Left ventricle myocardium superior (tissue), 1 donor: Measurements from ENCODE around the gene ENGASE. TPM values are rescaled to one million over a fixed set of nuclear protein-coding genes. Genes with fewer than 3 reads are reported as not detected.
"Not testable (repeated sequence)": the region's sequence is repeated elsewhere in the genome, so short reads cannot be mapped to it uniquely, and the experiment has no call there.

Experiments used
- ATAC-seq: fragments of 200-7000 bp; cut with Tn5 transposase; one replicate; pipeline ENCODE4 v1.9.1; 2020; ENCODE audit warnings: mild to moderate bottlenecking, moderate library complexity
- DNase-seq: peaks from one replicate; pipeline ENCODE4 v3.0.0-alpha.2; 2020
- intact Hi-C: fragments of 100-400 bp; cut with micrococcal nuclease; formaldehyde crosslinking; loops from one replicate; pipeline ENCODE4 v1.11.0; 2022
- long read RNA-seq: library from polyadenylated mRNA; unstranded; transcript quantifications from one replicate; pipeline ENCODE4 v2.0.0, GENCODE V29; 2021
- total RNA-seq: library from RNA; stranded (reverse); fragmentation: NEBNext Ultra II Directional; extraction: Animal tissue kit (Norgen Biotek cat#: 25700); gene quantifications from one replicate; pipeline ENCODE4 v1.2.1, GENCODE V29; 2021
- donor health status: DM: no; HTN: yes; CAD: no; lungs with severe emphysema.

ENGASE gene
- 32.8 TPM for total RNA-seq
- long read RNA-seq, transcript ENGASE-205 (14 exons, 2,579 nt): major isoform, 12 of 62 reads
- long read RNA-seq, partial matches to known transcripts: 15 of 62 reads
- long read RNA-seq, other reads (novel, unspliced or antisense): 34 of 62 reads

GRCh38 chr17:79074649-79075445 lies at the start of gene ENGASE:
TSS of gene ENGASE (plus strand) at chr17:79074824. CDS start at chr17:79074945, 121 bp downstream.
- DNase-seq: peak; percentile 99
- intact Hi-C loops: no loop called here

GRCh38 chr17:79024901-79025737 lies 49.5 kb upstream of the ENGASE start:
- peak; percentile 86 for DNase-seq
- intact Hi-C loops: no loop called here
- ATAC-seq: peak; percentile 69

More at GRCh38 chr17:79074649-79075445, at the start of gene ENGASE:
- peak; percentile 98 for ATAC-seq

- peak; percentile 10 for ATAC-seq
- intact Hi-C loops: no loop called here
- DNase-seq: peak; percentile 74
Measured at GRCh38 chr17:79026376-79027273, 48.0 kb upstream of the ENGASE start.

GRCh38 chr17:79027274-79027924 lies 47.2 kb upstream of the ENGASE start:
- intact Hi-C loops: no loop called here
- ATAC-seq: peak; percentile 13
- peak; percentile 64 for DNase-seq

DNA sequence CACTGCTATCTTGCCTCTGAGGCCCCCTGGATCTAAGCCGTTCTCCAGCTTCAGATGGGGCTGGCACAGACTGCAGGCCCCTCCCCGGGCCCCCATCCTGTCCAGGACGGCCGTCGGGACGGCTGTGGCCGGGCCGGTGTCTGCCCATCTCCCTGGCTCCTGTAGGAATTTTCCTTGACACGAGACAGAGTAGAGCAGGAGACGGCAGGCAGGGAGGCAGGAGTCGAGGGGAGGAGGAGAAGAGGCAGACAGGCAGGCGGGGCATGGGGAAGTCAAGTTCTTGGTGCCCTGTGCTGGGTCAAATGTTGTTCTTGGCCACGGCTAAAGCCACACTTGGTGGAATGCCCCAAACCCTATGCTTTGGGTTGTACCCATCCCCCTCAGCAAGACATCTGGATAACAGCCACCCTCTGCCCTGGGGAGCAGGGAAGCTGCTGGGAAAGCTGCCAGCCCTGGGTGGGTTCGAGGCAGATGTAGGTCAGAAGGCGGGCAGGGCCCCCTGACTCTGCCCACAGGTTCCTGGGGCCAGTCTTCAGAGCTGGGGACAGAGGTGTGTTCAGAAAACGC lies 46.6 kb upstream of the ENGASE start:
- intact Hi-C loops: no loop called here
- ATAC-seq (peak; percentile 3), DNase-seq (peak; percentile 61)

DNA sequence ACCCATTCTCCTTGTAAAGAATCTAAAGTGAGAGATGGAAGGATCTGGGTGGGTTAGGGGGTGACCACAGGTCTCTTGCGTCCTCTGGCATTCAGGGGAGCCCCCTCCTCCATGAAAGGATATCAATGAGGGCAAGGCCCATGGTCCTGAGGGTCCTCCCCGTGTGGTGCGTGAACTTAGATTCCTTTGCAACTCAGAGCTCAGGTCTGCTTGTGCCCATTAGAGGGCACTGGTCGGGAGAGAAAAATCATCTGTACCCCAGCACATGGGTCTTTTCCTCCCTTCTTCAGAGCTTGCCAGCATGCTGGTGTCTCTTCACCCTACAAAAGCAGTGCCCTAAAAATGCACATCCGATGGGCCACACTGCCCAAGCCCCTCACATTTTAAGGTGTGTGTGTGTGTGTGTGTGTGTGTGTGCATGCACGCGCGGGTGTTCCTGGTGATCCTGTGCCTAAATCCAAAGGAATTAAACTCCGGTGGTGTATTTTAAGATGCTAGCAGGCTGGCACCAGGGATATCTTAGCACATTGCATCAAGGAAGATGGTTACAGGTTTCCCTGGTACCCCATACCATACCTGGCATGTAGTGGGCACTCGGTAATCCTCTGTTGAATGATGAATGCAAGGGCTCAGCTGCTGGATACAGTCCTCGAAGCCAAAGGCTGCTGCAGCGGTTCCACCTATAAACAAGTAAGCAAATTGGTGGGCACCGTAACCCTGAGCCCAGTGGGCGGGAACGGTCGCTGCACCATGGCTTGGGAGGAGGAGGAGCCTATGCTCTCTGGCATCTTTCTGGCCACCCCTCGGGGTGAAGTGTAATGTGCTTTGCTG lies 45.9 kb upstream of the ENGASE start:
- intact Hi-C loops: no loop called here
- DNase-seq: no peak
- no peak for ATAC-seq

DNA sequence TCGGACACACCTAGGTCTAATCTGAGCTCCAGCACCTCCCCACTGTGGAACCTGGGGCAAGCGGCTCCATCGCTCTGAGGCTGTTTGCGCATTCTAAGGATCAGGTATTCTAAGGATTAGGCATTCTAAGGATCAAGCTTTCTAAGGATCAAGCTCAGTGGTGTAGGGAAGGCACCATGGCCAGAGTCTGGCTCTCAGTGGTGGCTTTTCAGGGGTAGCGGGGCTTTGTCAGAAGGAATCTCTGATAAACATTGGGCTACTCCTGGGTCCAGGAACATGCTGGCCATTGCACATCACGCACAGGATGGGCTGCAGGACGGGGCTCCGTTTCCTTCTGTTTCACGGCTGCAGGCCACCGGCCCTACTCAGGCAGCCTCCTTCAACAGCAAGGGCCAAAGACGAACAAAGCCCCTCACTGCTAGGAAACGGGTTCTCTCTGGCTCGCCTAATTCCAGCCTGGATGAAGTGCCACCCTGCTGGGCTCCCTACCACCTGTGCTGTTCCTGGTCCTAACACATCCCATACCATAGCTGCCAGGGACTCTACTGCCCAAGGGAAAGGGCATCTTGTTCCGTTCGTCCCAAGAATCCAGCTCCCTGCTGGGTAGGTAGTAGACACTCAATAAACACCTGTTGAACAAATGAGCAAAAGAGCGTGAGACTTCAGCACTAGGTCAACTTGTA lies 45.2 kb upstream of the ENGASE start:
- no peak for DNase-seq
- intact Hi-C loops: no loop called here
- no peak for ATAC-seq

GRCh38 chr17:79030636-79031035 lies 44.0 kb upstream of the ENGASE start:
- intact Hi-C loops, DNase-seq, ATAC-seq: not testable (repeated sequence)

GRCh38 chr17:79031996-79032875 lies 42.4 kb upstream of the ENGASE start:
- DNase-seq: peak; percentile 15
- no peak for ATAC-seq
- intact Hi-C loops: no loop called here

GRCh38 chr17:79033046-79033616 lies 41.5 kb upstream of the ENGASE start:
- DNase-seq (peak; percentile 22), ATAC-seq (no peak)
- intact Hi-C loops: no loop called here

- intact Hi-C loops: no loop called here
- DNase-seq (peak; percentile 85), ATAC-seq (peak; percentile 75)
Measured at GRCh38 chr17:79033741-79034501, 40.7 kb upstream of the ENGASE start.

DNA sequence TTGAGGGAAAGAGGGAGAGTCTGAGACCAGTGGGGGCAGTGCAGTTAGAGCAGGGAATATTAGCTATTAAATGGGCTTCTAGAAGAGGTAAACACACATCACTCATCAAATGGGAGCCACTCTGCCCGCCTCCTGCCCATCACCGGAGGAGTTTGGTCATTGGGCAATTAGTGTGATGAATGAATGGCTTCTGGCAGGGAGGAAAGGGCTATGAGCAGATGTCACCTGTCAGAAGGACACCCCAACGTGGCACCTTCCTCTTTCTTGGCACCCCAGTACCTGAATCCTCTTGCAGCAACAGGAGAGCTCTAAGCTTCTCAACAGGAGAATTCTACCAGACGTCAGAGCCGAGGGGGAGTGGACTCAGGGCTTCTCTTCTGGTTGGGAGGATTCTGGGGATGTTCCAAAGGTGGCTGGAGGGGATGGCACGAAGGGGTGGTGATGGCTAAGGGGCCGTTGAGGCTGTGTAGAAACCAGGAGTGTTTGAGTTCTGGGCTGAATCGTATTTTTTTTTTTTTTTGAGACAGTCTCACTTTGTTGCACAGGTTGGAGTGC lies 39.6 kb upstream of the ENGASE start:
- intact Hi-C loops: no loop called here
- DNase-seq: no peak
- ATAC-seq: no peak

- DNase-seq (no peak), ATAC-seq (no peak)
- intact Hi-C loops: no loop called here
Measured at GRCh38 chr17:79035686-79036085, 38.9 kb upstream of the ENGASE start.

GRCh38 chr17:79036181-79036580 lies 38.4 kb upstream of the ENGASE start:
- no peak for DNase-seq
- intact Hi-C loops: no loop called here
- ATAC-seq: no peak
